ENCODE data around the gene MATN4. TPM values are rescaled to one million over a fixed set of nuclear protein-coding genes. Genes with fewer than 3 reads are reported as not detected.

The MATN4 gene
- total RNA-seq, 2 donors from 2014 or later, result 0.20 to 0.46 TPM

GRCh38 chr20:45341579-45341938, 33.5 kb upstream of the MATN4 start:
- no peaks in the 10 kb centered on the region for H3K27me3 ChIP-seq (ENCODE audit: control insufficient read depth, insufficient read depth, low read length, poor library complexity, severe bottlenecking)
- H3K27ac Mint-ChIP-seq, result peak overlapping the region; percentile 97
- H3K4me1 Mint-ChIP-seq, result peaks cover 95% of the 10 kb centered on the region
- H3K9me3 ChIP-seq (ENCODE audit: control insufficient read depth, low read length), result no peaks in the 10 kb centered on the region
- no peak for TF ChIP-seq CTCF (conservative IDR thresholded peaks at IDR 0.05)
- H3K27ac ChIP-seq (ENCODE audit: low read depth, low read length), result peak overlapping the region; percentile 47
- peaks cover 60% of the 10 kb centered on the region for H3K4me1 ChIP-seq (ENCODE audit: control insufficient read depth, insufficient read depth, low read length)
- peaks cover 11% of the 10 kb centered on the region for H3K36me3 Mint-ChIP-seq (ENCODE audit: low read depth)
- H3K36me3 ChIP-seq (ENCODE audit: control insufficient read depth, insufficient read depth, low read length), result peaks cover 19% of the 10 kb centered on the region
- WGBS, 2 experiments (ENCODE audit: insufficient coverage in 1 of 2, insufficient read length in 1 of 2), result 7% methylated on average over 3 of the region's 3 CpGs; no CpG with 5 or more reads in 1 of the 2 experiments
- H3K9me3 Mint-ChIP-seq, result no peaks in the 10 kb centered on the region
- H3K9ac ChIP-seq (ENCODE audit: extremely low read depth, low read length, poor library complexity, severe bottlenecking), result peak overlapping the region; percentile 75
- H3K4me3 ChIP-seq (ENCODE audit: low read length), result peak overlapping the region; percentile 95
- DNase-seq, result peak; percentile 73
- H3K27me3 Mint-ChIP-seq (ENCODE audit: insufficient read depth), result no peaks in the 10 kb centered on the region
- H3K4me3 Mint-ChIP-seq, result peak overlapping the region; percentile 86

- 0% methylated on average over 1 of the region's 1 CpG; no CpG with 5 or more reads in 1 of the 2 experiments for WGBS, 2 experiments (ENCODE audit: insufficient coverage in 1 of 2, insufficient read length in 1 of 2)
- no peaks in the 10 kb centered on the region for H3K27me3 ChIP-seq (ENCODE audit: control insufficient read depth, insufficient read depth, low read length, poor library complexity, severe bottlenecking)
- no peak overlapping the region for H3K27ac ChIP-seq (ENCODE audit: low read depth, low read length)
- Mint-ChIP-seq H3K9me3 (no peaks in the 10 kb centered on the region), H3K36me3 (ENCODE audit: low read depth) (peaks cover 13% of the 10 kb centered on the region), H3K27me3 (ENCODE audit: insufficient read depth) (no peaks in the 10 kb centered on the region), H3K27ac (peak overlapping the region; percentile 97), H3K4me1 (peaks cover 90% of the 10 kb centered on the region), H3K4me3 (peak overlapping the region; percentile 86)
- peak overlapping the region; percentile 95 for H3K4me3 ChIP-seq (ENCODE audit: low read length)
- H3K9ac ChIP-seq (ENCODE audit: extremely low read depth, low read length, poor library complexity, severe bottlenecking), result peak overlapping the region; percentile 75
- DNase-seq, result peak; percentile 82
- no peak for TF ChIP-seq CTCF (conservative IDR thresholded peaks at IDR 0.05)
- H3K36me3 ChIP-seq (ENCODE audit: control insufficient read depth, insufficient read depth, low read length), result peaks cover 21% of the 10 kb centered on the region
- peaks cover 56% of the 10 kb centered on the region for H3K4me1 ChIP-seq (ENCODE audit: control insufficient read depth, insufficient read depth, low read length)
- no peaks in the 10 kb centered on the region for H3K9me3 ChIP-seq (ENCODE audit: control insufficient read depth, low read length)
Measured at GRCh38 chr20:45340951-45341350, 32.9 kb upstream of the MATN4 start.

- H3K4me3 Mint-ChIP-seq, result peak overlapping the region; percentile 86
Measured at GRCh38 chr20:45340236-45340847, 32.2 kb upstream of the MATN4 start.

More at GRCh38 chr20:45340236-45340847, 32.2 kb upstream of the MATN4 start:
- no peak overlapping the region for H3K4me3 ChIP-seq (ENCODE audit: low read length)
- DNase-seq, result peak; percentile 66
- peaks cover 50% of the 10 kb centered on the region for H3K4me1 ChIP-seq (ENCODE audit: control insufficient read depth, insufficient read depth, low read length)
- peaks cover 27% of the 10 kb centered on the region for H3K36me3 ChIP-seq (ENCODE audit: control insufficient read depth, insufficient read depth, low read length)
- peaks cover 20% of the 10 kb centered on the region for H3K36me3 Mint-ChIP-seq (ENCODE audit: low read depth)
- no peaks in the 10 kb centered on the region for H3K27me3 Mint-ChIP-seq (ENCODE audit: insufficient read depth)
- peak overlapping the region; percentile 0 for H3K9ac ChIP-seq (ENCODE audit: extremely low read depth, low read length, poor library complexity, severe bottlenecking)
- peak overlapping the region; percentile 97 for H3K27ac Mint-ChIP-seq
- no peaks in the 10 kb centered on the region for H3K9me3 Mint-ChIP-seq
- no peaks in the 10 kb centered on the region for H3K27me3 ChIP-seq (ENCODE audit: control insufficient read depth, insufficient read depth, low read length, poor library complexity, severe bottlenecking)
- WGBS, 2 experiments (ENCODE audit: insufficient coverage in 1 of 2, insufficient read length in 1 of 2), result 65 to 77% methylated on average over 3 to 5 of the region's 5 CpGs
- H3K9me3 ChIP-seq (ENCODE audit: control insufficient read depth, low read length), result no peaks in the 10 kb centered on the region
- no peak overlapping the region for H3K27ac ChIP-seq (ENCODE audit: low read depth, low read length)
- no peak for TF ChIP-seq CTCF (conservative IDR thresholded peaks at IDR 0.05)
- peaks cover 88% of the 10 kb centered on the region for H3K4me1 Mint-ChIP-seq

All from endodermal cell (in vitro differentiated cells).